ENCODE data around the gene ZIM2.

DNA sequence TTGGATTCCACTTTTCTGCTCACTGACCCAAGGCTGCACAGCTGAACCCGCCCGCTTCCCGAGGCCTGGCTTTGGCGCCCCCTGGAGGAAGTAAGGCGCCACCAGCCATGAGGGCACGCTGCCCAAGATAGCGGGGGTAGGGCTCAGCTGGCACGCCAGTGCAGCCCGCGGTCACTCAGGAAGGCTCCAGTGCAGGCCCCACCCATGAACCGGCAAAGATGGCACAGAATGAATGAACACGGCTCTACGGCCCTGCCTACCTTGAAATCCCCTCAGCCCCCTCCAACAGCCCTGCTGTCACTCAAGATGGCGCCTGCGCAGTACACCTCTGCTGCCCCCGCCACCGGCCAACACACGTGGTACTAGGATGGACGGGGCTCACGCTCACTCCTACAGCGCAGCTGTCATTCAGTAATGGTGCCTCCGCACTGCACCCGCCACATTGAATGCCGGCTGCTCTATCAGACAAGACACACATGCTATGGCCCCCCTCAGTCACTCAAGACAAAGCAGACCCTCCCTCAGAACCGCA, 3.0 kb downstream of the ZIM2 start:
- TF ChIP-seq, protein P1, sequence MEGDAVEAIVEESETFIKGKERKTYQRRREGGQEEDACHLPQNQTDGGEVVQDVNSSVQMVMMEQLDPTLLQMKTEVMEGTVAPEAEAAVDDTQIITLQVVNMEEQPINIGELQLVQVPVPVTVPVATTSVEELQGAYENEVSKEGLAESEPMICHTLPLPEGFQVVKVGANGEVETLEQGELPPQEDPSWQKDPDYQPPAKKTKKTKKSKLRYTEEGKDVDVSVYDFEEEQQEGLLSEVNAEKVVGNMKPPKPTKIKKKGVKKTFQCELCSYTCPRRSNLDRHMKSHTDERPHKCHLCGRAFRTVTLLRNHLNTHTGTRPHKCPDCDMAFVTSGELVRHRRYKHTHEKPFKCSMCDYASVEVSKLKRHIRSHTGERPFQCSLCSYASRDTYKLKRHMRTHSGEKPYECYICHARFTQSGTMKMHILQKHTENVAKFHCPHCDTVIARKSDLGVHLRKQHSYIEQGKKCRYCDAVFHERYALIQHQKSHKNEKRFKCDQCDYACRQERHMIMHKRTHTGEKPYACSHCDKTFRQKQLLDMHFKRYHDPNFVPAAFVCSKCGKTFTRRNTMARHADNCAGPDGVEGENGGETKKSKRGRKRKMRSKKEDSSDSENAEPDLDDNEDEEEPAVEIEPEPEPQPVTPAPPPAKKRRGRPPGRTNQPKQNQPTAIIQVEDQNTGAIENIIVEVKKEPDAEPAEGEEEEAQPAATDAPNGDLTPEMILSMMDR (IDR thresholded peaks at IDR 0.05) = peak in 4 of 6 experiments; percentile 36 to 50 (median 44)
- no peak for TF ChIP-seq POLR2A (IDR thresholded peaks at IDR 0.05)

Measured in esophagus squamous epithelium (tissue), 4 donors.